HG02840 (cell line): ENCODE results near the gene DTNBP1.

Source experiments
- ATAC-seq: cut with Tn5 transposase; IDR thresholded peaks from one replicate; pipeline ENCODE4 v1.9.1; 2021; ENCODE audit warnings: mild to moderate bottlenecking, moderate library complexity, moderate number of reproducible peaks; ENCODE audit not compliant: unreplicated experiment, low FRiP score

DTNBP1 gene

GRCh38 chr6:15626878-15627674, 35.8 kb downstream of the DTNBP1 start:
- no peak for ATAC-seq

GRCh38 chr6:15626160-15626559, 36.7 kb downstream of the DTNBP1 start:
- ATAC-seq = no peak

- no peak for ATAC-seq
Measured at GRCh38 chr6:15623276-15624116, 39.3 kb downstream of the DTNBP1 start.

- no peak for ATAC-seq
Measured at GRCh38 chr6:15622045-15622740, 40.6 kb downstream of the DTNBP1 start.

DNA sequence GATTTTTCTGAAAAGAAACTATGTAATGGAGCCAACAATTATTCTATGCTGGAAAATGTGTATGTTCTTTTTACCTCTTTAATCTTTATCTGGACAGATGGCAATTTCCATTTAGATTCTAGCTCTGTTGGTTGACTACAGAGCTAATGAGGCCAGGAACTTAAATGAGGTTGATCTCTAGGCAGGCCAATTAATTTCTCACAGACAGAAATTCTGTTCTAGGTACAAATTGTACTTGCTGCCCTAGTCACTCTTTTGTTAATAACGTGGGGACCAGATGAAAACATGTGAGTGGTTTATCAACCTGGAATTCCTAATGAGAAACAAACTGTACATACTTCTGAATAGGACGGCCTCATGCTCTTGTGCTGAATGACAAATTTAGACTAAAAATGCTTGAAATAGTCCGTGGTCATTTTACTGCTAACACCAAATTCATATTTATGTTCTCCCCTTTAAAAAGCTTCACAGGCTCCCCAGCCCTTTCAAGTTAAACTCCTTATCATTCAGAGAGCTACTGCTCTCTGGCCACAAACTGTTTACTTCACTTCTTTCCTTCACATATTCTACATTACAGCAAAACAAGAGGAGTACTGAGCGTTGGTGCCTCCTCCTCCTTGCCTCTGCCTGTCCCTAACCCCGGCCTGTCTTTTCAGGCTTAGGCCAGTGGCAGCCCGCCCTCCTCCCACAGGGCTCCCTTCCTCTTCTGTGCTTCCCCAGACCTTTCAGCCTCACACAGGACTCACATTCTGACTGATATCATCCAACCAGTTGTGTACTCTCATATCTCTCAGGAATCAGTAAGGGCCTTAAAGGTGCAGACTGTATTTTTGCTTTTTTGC, 41.4 kb downstream of the DTNBP1 start:
- peak; percentile 82 for ATAC-seq

DNA sequence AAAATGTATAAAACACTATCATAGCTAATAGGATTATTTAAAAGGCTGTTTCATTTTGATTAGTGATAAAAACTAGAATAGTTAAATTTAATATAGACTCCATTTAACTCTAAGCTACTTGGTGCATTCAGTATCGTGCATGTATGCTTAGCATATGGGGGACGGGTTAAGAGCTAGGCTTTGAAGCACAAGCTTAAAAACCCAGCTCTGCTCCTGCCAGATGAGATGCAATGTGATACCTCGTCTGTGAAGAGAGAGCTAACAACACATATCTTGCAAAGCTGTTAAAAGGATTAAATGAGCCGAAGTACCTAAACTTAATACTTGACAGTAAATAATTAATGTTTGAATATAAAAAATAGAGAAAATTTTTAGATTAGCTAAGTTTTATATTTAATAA, 42.2 kb downstream of the DTNBP1 start:
- no peak for ATAC-seq

DNA sequence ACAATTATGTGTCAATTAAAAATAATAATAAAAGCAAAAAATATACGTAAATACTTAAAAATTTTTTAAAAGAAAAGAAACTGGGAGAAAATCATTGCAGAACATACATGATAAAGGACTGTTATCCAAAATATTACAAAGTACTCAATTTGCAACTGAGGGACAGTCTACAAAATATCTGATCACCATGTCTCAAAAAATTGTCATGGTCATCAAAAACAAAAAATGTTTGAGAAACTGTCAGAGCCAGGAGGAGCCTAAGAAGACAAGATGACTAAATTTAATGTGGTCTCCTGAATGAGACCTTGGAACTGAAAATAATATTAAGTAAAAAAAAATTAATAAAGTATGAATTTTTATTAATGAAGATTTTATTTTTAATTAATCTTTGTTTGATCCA, 43.5 kb downstream of the DTNBP1 start:
- ATAC-seq = no peak

GRCh38 chr6:15618685-15619084, 44.1 kb downstream of the DTNBP1 start:
- ATAC-seq = no peak

- no peak for ATAC-seq
Measured at GRCh38 chr6:15616261-15616660, 46.6 kb downstream of the DTNBP1 start.

- no peak for ATAC-seq
Measured at GRCh38 chr6:15615802-15616201, 47.0 kb downstream of the DTNBP1 start.

DNA sequence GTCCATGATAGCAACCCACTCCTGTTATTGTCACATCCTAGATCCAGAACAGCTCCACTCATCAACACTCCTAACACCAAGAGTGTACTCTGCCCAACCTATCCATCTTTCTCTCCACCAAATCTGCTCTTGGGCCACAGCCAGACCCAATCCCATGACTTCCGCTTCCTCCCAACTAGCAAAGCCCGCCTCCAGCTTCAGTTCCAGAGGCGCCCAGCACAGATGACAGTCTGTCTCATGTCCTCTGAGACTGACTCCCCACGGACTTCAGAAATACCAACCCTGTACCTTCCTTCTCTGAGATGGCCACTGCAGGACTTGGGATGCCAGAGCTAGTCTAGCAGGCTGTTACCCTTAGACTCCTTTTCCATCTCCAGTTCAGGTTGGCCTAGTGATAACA, 48.6 kb downstream of the DTNBP1 start:
- ATAC-seq = no peak

DNA sequence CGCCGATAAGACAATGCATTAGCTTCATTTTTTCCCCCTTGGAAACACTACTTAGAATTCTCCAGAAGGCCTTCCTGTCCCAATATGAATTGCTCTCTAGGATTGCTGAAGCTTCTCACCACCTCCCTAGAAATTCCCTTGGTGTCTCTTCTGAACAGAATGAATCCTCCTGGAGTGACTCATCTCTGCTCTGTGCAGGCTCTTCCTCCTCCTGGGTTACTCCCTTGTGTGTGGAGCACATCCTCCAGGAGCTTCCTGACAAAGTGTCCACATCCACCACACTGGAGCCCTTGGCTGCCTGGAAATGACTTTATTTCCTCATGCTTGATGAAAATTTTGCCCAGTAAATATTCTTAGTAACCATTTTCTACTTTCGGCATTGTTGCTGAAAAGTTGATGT, 54.4 kb downstream of the DTNBP1 start:
- ATAC-seq = no peak

GRCh38 chr6:15607603-15608002, 55.2 kb downstream of the DTNBP1 start:
- no peak for ATAC-seq

GRCh38 chr6:15606347-15606746, 56.5 kb downstream of the DTNBP1 start:
- no peak for ATAC-seq

GRCh38 chr6:15604843-15605242, 58.0 kb downstream of the DTNBP1 start:
- no peak for ATAC-seq

- ATAC-seq = no peak
Measured at GRCh38 chr6:15602154-15602553, 60.7 kb downstream of the DTNBP1 start.

DNA sequence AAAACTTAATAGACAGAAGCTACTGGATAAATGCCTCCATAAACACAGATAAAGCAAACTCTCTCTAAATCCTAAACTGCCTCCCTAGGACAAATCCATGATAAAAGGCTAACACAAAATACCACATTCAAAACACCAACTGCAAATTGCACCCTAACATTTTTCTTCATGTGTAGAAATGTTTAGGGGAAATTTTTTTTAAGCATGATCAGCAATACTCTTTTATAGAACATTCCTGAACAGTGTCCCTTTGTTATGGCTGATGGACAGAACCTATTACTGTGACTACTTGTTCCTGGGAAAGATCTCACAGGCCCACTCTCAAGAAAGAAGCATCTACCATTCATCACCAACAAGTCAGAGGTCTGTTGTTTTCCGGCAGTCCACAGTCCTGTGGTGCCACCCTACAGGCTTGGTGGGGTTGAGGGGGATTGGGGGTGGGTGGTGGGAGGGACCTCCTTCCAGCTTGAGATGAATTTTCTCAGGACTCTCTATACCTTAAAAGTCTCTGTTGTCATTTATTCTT, 64.5 kb downstream of the DTNBP1 start:
- ATAC-seq = no peak

DNA sequence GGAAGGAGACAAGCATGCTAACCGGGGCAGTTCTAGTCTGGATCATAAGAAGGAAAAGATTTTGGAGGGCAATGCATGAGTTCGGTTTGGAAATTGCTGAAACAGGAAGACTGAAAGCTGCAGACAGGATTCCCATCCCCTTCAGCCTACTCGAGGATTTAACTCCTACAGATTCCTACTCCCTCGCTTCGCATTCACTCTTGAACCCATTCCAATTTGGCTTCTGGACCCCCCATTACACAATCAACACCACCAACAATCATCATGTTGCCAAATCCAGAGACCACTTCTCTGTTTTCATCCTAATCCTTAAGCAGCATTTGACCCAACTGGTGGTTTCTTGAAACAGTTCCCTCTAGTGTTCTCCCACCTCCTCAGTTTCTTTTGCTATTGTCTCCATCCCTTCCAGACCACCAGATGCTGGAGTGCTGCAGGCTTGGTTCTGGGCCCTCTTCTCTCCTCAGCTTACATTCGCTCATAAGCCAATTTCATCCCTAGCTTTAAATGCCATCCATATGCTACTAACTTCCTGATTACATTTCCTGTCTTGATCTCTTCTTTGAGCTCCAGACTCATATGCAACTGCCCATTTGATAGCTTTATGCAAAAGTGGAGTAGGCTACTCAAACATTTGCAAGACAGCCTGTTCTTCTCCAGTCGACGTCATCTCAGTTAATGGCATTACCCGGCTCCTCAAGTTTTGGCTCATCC, 66.5 kb downstream of the DTNBP1 start:
- ATAC-seq = no peak

GRCh38 chr6:15595461-15596173, 67.2 kb downstream of the DTNBP1 start:
- ATAC-seq = no peak
